Measurements from ENCODE around the gene YWHAQ. TPM values are rescaled to one million over a fixed set of nuclear protein-coding genes. Genes with fewer than 3 reads are reported as not detected.

Gene YWHAQ
- total and polyA plus RNA-seq, 9 of the 15 experiments (the other 6 are each of a cell fraction or from before 2014, with no cell fraction given) = 63.1 to 359 (median 203) TPM

GRCh38 chr2:9655441-9656269 lies 24.9 kb upstream of the YWHAQ start (continued):
- no peak for TF ChIP-seq EP300 (IDR thresholded peaks at IDR 0.05; ENCODE audit: low read length)
- no peak for TF ChIP-seq ELK1 (CRISPR knock-in tag; IDR thresholded peaks at IDR 0.05)
- no peak for TF ChIP-seq SMAD4 (CRISPR knock-in tag; conservative IDR thresholded peaks at IDR 0.05)
- TF ChIP-seq HCFC1 (IDR thresholded peaks at IDR 0.05; ENCODE audit: low read depth, low read length) = no peak
- TF ChIP-seq CCNT2 (IDR thresholded peaks at IDR 0.05; ENCODE audit: borderline replicate concordance, extremely low read depth, insufficient read length, low read depth, low read length) = no peak
- no peak for TF ChIP-seq MTA1 (IDR thresholded peaks at IDR 0.05; ENCODE audit: borderline replicate concordance)
- TF ChIP-seq ESRRA (IDR thresholded peaks at IDR 0.05; ENCODE audit: borderline replicate concordance, low read depth) = no peak
- peak; percentile 80 for TF ChIP-seq MAFG (tag; conservative IDR thresholded peaks at IDR 0.05)
- TF ChIP-seq LCOR (CRISPR knock-in tag; IDR thresholded peaks at IDR 0.05) = 0 out of 2 replicates have a peak, but pooled peaks have one; percentile 13
- no peak for TF ChIP-seq ZMIZ1 (IDR thresholded peaks at IDR 0.05; ENCODE audit: low read depth in 2 of 2, low read length in 2 of 2)
- TF ChIP-seq STAT5A (IDR thresholded peaks at IDR 0.05; ENCODE audit: borderline replicate concordance, low read length) = no peak
- TF ChIP-seq ZSCAN32 (CRISPR knock-in tag; IDR thresholded peaks at IDR 0.05) = no peak
- TF ChIP-seq SMARCE1 (IDR thresholded peaks at IDR 0.05) = peak; percentile 43; the same call in 1 of the 2 replicates
- TF ChIP-seq ZNF407 (IDR thresholded peaks at IDR 0.05; ENCODE audit: low read depth) = no peak
- TF ChIP-seq NR2F6 (CRISPR knock-in tag; IDR thresholded peaks at IDR 0.05) = no peak
- TF ChIP-seq TRIM24 (IDR thresholded peaks at IDR 0.05) = no peak

Data from K562 (cell line).